Muscle layer of duodenum (tissue), 2 donors: ENCODE measurements around the gene TAL2.

Source experiments
- H3K27ac ChIP-seq: one replicate; pipeline ENCODE4 v1.7.0; 2013; ENCODE audit warnings: mild to moderate bottlenecking, low read length
- H3K27me3 ChIP-seq: one replicate; pipeline ENCODE4 v1.7.0; 2013; ENCODE audit warnings: low read depth, mild to moderate bottlenecking, control low read depth, low read length
- H3K36me3 ChIP-seq, 2 donors: one replicate each; pipeline ENCODE4 v1.7.0; 2013; ENCODE audit warnings: low read length in 2 of 2, control low read depth in 1 of 2, mild to moderate bottlenecking in 1 of 2; ENCODE audit not compliant: insufficient read depth in 2 of 2, control insufficient read depth in 1 of 2
- H3K4me1 ChIP-seq, 2 donors: one replicate each; pipeline ENCODE4 v1.7.0; 2013; ENCODE audit warnings: low read length in 2 of 2, mild to moderate bottlenecking in 2 of 2, control low read depth in 1 of 2, moderate library complexity in 1 of 2; ENCODE audit not compliant: insufficient read depth in 2 of 2, control insufficient read depth in 1 of 2
- H3K4me3 ChIP-seq, 2 donors: one replicate each; pipeline ENCODE4 v1.7.0; 2013; ENCODE audit warnings: low read length in 2 of 2, low read depth in 1 of 2, mild to moderate bottlenecking in 1 of 2
- H3K9me3 ChIP-seq, 2 donors: one replicate each; pipeline ENCODE4 v1.7.0; 2013; ENCODE audit warnings: low read length in 2 of 2, control low read depth in 1 of 2, mild to moderate bottlenecking in 1 of 2; ENCODE audit not compliant: control insufficient read depth in 1 of 2
- donor health status: healthy.

Gene TAL2

DNA sequence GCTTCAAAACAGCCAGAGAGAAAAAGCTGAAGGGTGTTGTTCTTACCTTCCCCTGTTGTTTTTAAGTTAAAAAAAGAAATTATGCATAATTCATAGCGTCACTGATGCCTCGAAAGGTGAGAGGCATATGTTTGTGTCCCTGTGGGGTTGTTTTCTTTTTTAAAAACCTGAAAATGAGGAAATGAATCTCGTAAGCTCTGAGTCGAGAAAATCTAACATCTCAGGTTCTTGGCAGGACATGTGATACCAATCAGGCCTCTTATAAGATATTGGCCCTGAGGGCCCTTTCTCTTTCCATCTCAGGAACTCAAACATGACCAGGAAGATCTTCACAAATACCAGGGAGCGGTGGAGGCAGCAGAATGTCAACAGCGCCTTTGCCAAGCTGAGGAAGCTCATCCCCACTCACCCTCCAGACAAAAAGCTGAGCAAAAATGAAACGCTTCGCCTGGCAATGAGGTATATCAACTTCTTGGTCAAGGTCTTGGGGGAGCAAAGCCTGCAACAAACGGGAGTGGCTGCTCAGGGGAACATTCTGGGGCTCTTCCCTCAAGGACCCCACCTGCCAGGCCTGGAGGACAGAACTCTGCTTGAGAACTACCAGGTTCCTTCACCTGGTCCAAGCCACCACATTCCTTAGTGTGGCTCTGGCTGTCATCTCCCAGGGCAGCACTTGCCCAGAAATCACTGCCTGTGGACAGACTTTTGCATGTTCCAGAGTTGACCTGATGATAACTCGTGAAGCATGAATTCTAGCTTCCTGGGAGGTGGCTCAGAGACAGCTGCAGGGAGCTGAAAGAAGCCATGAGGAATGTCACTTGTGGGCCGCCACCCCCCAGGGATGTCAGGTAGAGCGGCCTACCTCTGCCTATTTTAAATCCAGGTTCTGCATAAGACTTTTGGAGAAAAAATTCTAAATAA lies at the start of gene TAL2:
TAL2 (plus strand) TSS at position 274 of the 921 bp plus-strand sequence; CDS start at position 314, 40 bp downstream.
- H3K4me3 ChIP-seq = no peak within 1 kb of the TSS
- H3K27ac ChIP-seq = no peak within 1 kb of the TSS
- no peaks in the 10 kb centered on the region for H3K9me3 ChIP-seq
- H3K4me1 ChIP-seq = no peaks in the 10 kb centered on the region
- H3K36me3 ChIP-seq = no peaks in the 10 kb centered on the region
- H3K27me3 ChIP-seq = no peaks in the 10 kb centered on the region

GRCh38 chr9:105621001-105621400 lies 41.3 kb upstream of the TAL2 start:
- no peaks in the 10 kb centered on the region for H3K4me1 ChIP-seq
- H3K36me3 ChIP-seq = peaks cover 0 to 12% of the 10 kb centered on the region in 2 donors
- no peak overlapping the region for H3K4me3 ChIP-seq
- H3K27me3 ChIP-seq = no peaks in the 10 kb centered on the region
- H3K27ac ChIP-seq = no peak overlapping the region
- H3K9me3 ChIP-seq = no peaks in the 10 kb centered on the region

DNA sequence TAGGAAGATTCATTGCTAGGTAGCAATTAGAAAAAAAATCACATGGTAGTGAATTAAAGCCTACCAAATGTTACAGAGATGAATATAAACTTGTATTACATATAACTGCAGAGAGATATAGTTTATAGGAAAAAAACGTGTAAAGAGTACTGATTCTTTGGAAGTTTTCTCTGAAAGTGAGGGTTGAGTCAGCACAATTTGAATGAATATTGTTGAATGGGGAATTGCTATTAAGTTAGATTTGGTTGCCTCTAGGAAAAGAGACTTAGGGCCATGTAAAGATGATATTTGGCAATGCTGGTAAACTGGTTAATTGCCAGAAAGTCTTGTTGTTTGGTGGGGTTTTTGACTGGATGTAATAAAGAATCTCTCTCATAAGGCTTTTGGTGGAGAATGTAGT lies 37.2 kb upstream of the TAL2 start:
- H3K36me3 ChIP-seq = peaks cover 0 to 12% of the 10 kb centered on the region in 2 donors
- H3K4me1 ChIP-seq = no peaks in the 10 kb centered on the region
- H3K9me3 ChIP-seq = no peaks in the 10 kb centered on the region
- no peaks in the 10 kb centered on the region for H3K27me3 ChIP-seq
- H3K4me3 ChIP-seq = no peak overlapping the region
- H3K27ac ChIP-seq = no peak overlapping the region

GRCh38 chr9:105632807-105633206 lies 29.4 kb upstream of the TAL2 start:
- H3K27me3 ChIP-seq = no peaks in the 10 kb centered on the region
- H3K4me1 ChIP-seq = no peaks in the 10 kb centered on the region
- H3K4me3 ChIP-seq = no peak overlapping the region
- no peaks in the 10 kb centered on the region for H3K9me3 ChIP-seq
- H3K36me3 ChIP-seq = peaks cover 0 to 25% of the 10 kb centered on the region in 2 donors
- H3K27ac ChIP-seq = no peak overlapping the region

GRCh38 chr9:105633411-105633810 lies 28.8 kb upstream of the TAL2 start:
- no peak overlapping the region for H3K27ac ChIP-seq
- no peak overlapping the region for H3K4me3 ChIP-seq
- no peaks in the 10 kb centered on the region for H3K27me3 ChIP-seq
- no peaks in the 10 kb centered on the region for H3K4me1 ChIP-seq
- no peaks in the 10 kb centered on the region for H3K9me3 ChIP-seq
- H3K36me3 ChIP-seq = peaks cover 0 to 31% of the 10 kb centered on the region in 2 donors

DNA sequence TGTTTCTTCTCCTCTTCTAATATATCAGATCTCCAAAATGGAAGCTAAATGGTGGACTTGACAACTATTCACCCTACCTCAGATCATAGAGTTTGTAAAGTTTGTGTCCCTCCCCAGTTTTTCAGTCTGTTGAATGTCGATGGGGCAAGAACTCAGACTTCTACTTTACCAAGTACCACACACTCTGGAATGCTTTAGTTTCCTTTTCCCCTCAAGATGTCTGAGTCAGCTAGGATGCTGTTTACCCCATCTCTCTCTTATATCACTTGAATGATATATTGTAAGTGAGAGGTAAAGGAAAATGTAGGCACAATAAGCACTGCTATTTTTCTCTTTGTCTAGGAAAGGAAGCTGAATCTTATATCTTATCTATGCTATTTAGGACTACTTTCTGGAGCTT lies 25.9 kb upstream of the TAL2 start:
- H3K27ac ChIP-seq = no peak overlapping the region
- H3K36me3 ChIP-seq = peaks cover 3 to 49% of the 10 kb centered on the region in 2 donors
- peaks cover 0 to 3% of the 10 kb centered on the region in 2 donors for H3K9me3 ChIP-seq
- no peak overlapping the region for H3K4me3 ChIP-seq
- H3K4me1 ChIP-seq = no peaks in the 10 kb centered on the region
- no peaks in the 10 kb centered on the region for H3K27me3 ChIP-seq

- H3K36me3 ChIP-seq = peaks cover 3 to 58% of the 10 kb centered on the region in 2 donors
- H3K9me3 ChIP-seq = peaks cover 0 to 14% of the 10 kb centered on the region in 2 donors
- H3K4me1 ChIP-seq = no peaks in the 10 kb centered on the region
- no peak overlapping the region for H3K4me3 ChIP-seq
- H3K27ac ChIP-seq = no peak overlapping the region
- no peaks in the 10 kb centered on the region for H3K27me3 ChIP-seq
These were observed 24.4 kb upstream of the TAL2 start for GRCh38 chr9:105637787-105638395.

DNA sequence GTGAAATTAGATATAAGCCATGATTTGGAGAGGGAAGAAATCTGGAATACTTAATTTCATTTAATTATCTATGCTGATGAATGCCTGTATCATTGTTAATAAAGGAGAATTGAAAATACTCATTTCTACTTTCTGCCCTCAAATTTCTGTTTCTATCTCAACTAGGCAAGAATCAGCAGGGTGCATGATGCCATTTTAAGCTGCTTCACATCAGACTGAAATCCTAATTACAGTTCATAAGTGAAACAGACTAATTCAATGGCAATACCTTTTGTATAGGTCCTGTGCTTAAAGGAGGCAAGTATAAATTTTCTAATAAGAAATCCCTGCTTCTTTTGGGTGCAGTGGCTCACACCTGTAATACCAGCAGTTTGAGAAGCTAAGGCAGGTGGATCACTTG lies 22.3 kb upstream of the TAL2 start:
- Histone ChIP-seq H3K9me3 (peaks cover 0 to 14% of the 10 kb centered on the region in 2 donors), H3K4me1 (no peaks in the 10 kb centered on the region), H3K36me3 (peaks cover 3 to 49% of the 10 kb centered on the region in 2 donors), H3K27ac (no peak overlapping the region), H3K4me3 (no peak overlapping the region), H3K27me3 (no peaks in the 10 kb centered on the region)

DNA sequence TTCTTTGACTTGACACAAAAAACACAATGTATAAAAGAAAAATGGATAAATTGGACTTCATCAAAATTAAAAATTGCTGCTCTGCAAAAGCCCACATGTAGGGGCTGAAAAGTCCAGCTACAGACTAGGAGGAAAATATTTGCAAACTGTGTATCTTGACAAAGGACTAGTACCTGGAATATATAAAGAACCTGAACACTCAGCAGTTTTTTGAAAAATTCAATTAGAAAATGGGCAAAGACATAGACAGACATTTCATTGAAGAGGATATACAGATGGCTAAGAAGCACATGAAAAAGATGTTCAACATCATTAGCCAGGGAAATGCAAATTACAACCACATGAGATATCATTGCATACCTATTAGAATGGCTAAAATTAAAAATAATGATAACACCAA lies 18.5 kb upstream of the TAL2 start:
- no peak overlapping the region for H3K4me3 ChIP-seq
- no peak overlapping the region for H3K27ac ChIP-seq
- H3K27me3 ChIP-seq = no peaks in the 10 kb centered on the region
- no peaks in the 10 kb centered on the region for H3K4me1 ChIP-seq
- H3K36me3 ChIP-seq = peaks cover 3 to 29% of the 10 kb centered on the region in 2 donors
- H3K9me3 ChIP-seq = peaks cover 0 to 14% of the 10 kb centered on the region in 2 donors

DNA sequence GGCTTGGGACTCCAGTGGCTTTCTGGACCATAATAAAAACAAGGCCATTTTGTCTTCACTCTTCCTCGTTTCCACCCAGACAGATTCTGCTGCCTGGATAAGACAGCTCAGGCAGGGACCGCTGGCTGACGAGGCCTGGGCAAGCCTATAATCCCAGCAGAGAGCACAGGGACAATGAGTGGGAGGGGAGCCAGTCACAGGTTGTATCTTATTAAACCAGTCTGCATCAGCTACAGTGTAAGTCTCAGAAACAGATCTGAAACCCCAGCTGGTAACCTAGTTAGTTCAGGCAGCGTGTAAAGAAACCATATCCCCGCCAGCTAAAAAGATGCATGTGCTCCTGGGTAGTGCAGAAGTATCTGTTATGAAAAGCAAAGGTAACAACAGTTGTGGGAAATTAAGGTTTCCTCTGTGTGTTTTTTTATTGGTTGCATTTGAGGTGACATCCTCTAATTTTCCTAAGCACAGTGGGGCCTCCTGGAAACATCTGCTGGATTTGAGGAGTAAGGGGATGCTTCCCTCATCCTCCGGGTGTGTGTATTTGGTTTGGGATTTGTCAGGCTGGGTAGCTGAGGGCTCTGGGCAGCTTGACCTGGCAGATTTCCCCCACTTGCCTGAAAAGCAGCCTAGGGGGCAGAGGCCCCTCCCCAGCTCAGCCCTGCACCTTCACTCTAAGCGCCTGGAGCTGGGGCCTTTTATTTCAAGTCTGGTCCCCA lies 15.2 kb upstream of the TAL2 start:
- H3K36me3 ChIP-seq = peaks cover 0 to 10% of the 10 kb centered on the region in 2 donors
- H3K27ac ChIP-seq = no peak overlapping the region

More for the DNA sequence above, 15.2 kb upstream of the TAL2 start:
- H3K9me3 ChIP-seq = peaks cover 0 to 6% of the 10 kb centered on the region in 2 donors
- H3K4me3 ChIP-seq = no peak overlapping the region
- no peaks in the 10 kb centered on the region for H3K4me1 ChIP-seq
- no peaks in the 10 kb centered on the region for H3K27me3 ChIP-seq
